ENCODE measurements around the gene TBC1D17. TPM values are rescaled to one million over a fixed set of nuclear protein-coding genes. Genes with fewer than 3 reads are reported as not detected.

Gene TBC1D17
- total RNA-seq, 4 donors from 2014 or later = 56.4 to 93.4 (median 59.8) TPM

GRCh38 chr19:49845414-49845813 lies 32.1 kb upstream of the TBC1D17 start:
- intact Hi-C loops (cut with DNase I; ENCODE audit: low total_unique reads) = no loop called here
- TF ChIP-seq POLR2A (IDR thresholded peaks at IDR 0.05) (no peak), CTCF (IDR thresholded peaks at IDR 0.05) (no peak)
- WGBS, 2 donors = 44 to 55% methylated on average over 3 of the region's 3 CpGs
- no peak for DNase-seq (ENCODE audit: low spot score in 2 of 2)
- no peak overlapping the region for H3K4me3 ChIP-seq (ENCODE audit: low read depth, poor library complexity, severe bottlenecking)

GRCh38 chr19:49846408-49846807 lies 31.1 kb upstream of the TBC1D17 start:
- WGBS, 2 donors = 82% methylated on average over 5 of the region's 5 CpGs
- no peak for TF ChIP-seq CTCF (IDR thresholded peaks at IDR 0.05)
- no peak for TF ChIP-seq POLR2A (IDR thresholded peaks at IDR 0.05)
- intact Hi-C loops (cut with DNase I; ENCODE audit: low total_unique reads) = no loop called here
- no peak overlapping the region for H3K4me3 ChIP-seq (ENCODE audit: low read depth, poor library complexity, severe bottlenecking)
- no peak for DNase-seq (ENCODE audit: low spot score in 2 of 2)

- H3K4me3 ChIP-seq (ENCODE audit: low read depth, poor library complexity, severe bottlenecking) = no peak overlapping the region
- intact Hi-C loops (cut with DNase I; ENCODE audit: low total_unique reads) = no loop called here
- no peak for DNase-seq (ENCODE audit: low spot score in 2 of 2)
- no peak for TF ChIP-seq POLR2A (IDR thresholded peaks at IDR 0.05)
- no peak for TF ChIP-seq CTCF (IDR thresholded peaks at IDR 0.05)
- 82 to 85% methylated on average over 10 of the region's 10 CpGs for WGBS, 2 donors
Measured at GRCh38 chr19:49847731-49848696, 29.5 kb upstream of the TBC1D17 start.

- TF ChIP-seq POLR2A (IDR thresholded peaks at IDR 0.05) (no peak), CTCF (IDR thresholded peaks at IDR 0.05) (no peak)
- DNase-seq (ENCODE audit: low spot score in 2 of 2) = no peak
- WGBS, 2 donors = 88 to 93% methylated on average over 3 of the region's 3 CpGs
- no peak overlapping the region for H3K4me3 ChIP-seq (ENCODE audit: low read depth, poor library complexity, severe bottlenecking)
- intact Hi-C loops (cut with DNase I; ENCODE audit: low total_unique reads) = no loop called here
Measured at GRCh38 chr19:49848938-49849337, 28.6 kb upstream of the TBC1D17 start.

GRCh38 chr19:49849433-49850220 lies 27.9 kb upstream of the TBC1D17 start:
- WGBS, 2 donors = 91% methylated on average over 15 of the region's 15 CpGs
- peak in 1 of 2 donors; percentile 19 for DNase-seq (ENCODE audit: low spot score in 2 of 2)
- intact Hi-C loops (cut with DNase I; ENCODE audit: low total_unique reads) = no loop called here
- no peak overlapping the region for H3K4me3 ChIP-seq (ENCODE audit: low read depth, poor library complexity, severe bottlenecking)
- no peak for TF ChIP-seq POLR2A (IDR thresholded peaks at IDR 0.05)
- no peak for TF ChIP-seq CTCF (IDR thresholded peaks at IDR 0.05)
